Measurements from ENCODE around the gene APOA1.

Gene APOA1

DNA sequence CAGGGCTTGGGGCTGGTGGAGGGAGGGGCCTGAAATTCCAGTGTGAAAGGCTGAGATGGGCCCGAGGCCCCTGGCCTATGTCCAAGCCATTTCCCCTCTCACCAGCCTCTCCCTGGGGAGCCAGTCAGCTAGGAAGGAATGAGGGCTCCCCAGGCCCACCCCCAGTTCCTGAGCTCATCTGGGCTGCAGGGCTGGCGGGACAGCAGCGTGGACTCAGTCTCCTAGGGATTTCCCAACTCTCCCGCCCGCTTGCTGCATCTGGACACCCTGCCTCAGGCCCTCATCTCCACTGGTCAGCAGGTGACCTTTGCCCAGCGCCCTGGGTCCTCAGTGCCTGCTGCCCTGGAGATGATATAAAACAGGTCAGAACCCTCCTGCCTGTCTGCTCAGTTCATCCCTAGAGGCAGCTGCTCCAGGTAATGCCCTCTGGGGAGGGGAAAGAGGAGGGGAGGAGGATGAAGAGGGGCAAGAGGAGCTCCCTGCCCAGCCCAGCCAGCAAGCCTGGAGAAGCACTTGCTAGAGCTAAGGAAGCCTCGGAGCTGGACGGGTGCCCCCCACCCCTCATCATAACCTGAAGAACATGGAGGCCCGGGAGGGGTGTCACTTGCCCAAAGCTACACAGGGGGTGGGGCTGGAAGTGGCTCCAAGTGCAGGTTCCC is 7.8 kb downstream of the APOA1 start, which contains the start of gene APOC3:
TSS of gene APOC3 (plus strand) at position 383 of the 659 bp plus-strand sequence. CDS start 676 bp downstream, outside the sequence.
- peaks cover 1% of the 10 kb centered on the region for H3K27me3 ChIP-seq (ENCODE audit: control insufficient read depth, insufficient read depth, low read length, poor library complexity, severe bottlenecking)
- no peaks in the 10 kb centered on the region for H3K9me3 ChIP-seq (ENCODE audit: control insufficient read depth, low read length)
- no peak within 1 kb of the TSS for H3K4me3 ChIP-seq (ENCODE audit: insufficient read depth, low read depth, low read length)
- no peaks in the 10 kb centered on the region for H3K36me3 ChIP-seq (ENCODE audit: control insufficient read depth, insufficient read depth, low read length)
- H3K27ac ChIP-seq (ENCODE audit: insufficient read depth, low read depth, low read length, poor library complexity, severe bottlenecking): no peak within 1 kb of the TSS
- 81 to 86% methylated on average over 9 of the region's 9 CpGs for WGBS, 2 experiments
- peaks cover 13% of the 10 kb centered on the region for H3K4me1 ChIP-seq (ENCODE audit: control insufficient read depth, insufficient read depth, low read length)

DNA sequence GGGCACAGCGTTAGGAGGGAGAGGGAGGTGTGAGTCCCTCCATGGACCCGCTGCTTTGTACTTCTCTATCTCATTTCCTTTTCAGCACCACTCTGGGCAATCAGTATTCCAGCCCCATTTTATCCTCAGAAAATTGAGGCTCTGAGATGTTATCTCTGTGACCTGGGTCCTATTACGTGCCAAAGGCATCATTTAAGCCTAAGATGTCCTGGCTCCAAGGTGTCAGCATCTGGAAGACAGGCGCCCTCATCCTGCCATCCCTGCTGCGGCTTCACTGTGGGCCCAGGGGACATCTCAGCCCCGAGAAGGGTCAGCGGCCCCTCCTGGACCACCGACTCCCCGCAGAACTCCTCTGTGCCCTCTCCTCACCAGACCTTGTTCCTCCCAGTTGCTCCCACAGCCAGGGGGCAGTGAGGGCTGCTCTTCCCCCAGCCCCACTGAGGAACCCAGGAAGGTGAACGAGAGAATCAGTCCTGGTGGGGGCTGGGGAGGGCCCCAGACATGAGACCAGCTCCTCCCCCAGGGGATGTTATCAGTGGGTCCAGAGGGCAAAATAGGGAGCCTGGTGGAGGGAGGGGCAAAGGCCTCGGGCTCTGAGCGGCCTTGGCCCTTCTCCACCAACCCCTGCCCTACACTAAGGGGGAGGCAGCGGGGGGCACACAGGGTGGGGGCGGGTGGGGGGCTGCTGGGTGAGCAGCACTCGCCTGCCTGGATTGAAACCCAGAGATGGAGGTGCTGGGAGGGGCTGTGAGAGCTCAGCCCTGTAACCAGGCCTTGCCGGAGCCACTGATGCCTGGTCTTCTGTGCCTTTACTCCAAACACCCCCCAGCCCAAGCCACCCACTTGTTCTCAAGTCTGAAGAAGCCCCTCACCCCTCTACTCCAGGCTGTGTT is 8.5 kb downstream of the APOA1 start:
- Histone ChIP-seq H3K36me3 (ENCODE audit: control insufficient read depth, insufficient read depth, low read length) (no peaks in the 10 kb centered on the region), H3K4me3 (ENCODE audit: insufficient read depth, low read depth, low read length) (no peak overlapping the region), H3K4me1 (ENCODE audit: control insufficient read depth, insufficient read depth, low read length) (peaks cover 13% of the 10 kb centered on the region), H3K9me3 (ENCODE audit: control insufficient read depth, low read length) (no peaks in the 10 kb centered on the region), H3K27me3 (ENCODE audit: control insufficient read depth, insufficient read depth, low read length, poor library complexity, severe bottlenecking) (no peaks in the 10 kb centered on the region), H3K27ac (ENCODE audit: insufficient read depth, low read depth, low read length, poor library complexity, severe bottlenecking) (no peak overlapping the region)
- WGBS, 2 experiments: 74 to 80% methylated on average over 14 of the region's 16 CpGs

DNA sequence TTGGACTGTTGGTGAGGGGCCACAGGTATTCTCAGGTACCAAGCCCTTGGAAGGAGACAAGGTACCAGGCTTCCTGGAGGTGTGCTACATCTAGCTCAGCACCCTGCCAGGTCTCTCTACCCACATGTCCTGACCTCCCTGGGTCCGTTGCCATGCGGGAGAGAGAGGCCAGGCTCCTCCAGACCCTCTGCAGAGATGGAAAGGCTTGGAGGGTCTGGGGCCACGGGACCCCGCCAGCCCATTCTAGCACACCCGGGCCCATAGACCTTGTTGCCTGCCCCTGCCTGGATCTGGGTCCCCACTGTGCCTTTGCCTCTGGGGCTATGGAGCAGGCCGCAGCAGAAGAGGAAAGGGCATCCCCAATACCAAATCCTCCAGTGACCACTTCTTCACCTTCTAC is 10.0 kb downstream of the APOA1 start:
- no peak overlapping the region for H3K27ac ChIP-seq (ENCODE audit: insufficient read depth, low read depth, low read length, poor library complexity, severe bottlenecking)
- H3K4me3 ChIP-seq (ENCODE audit: insufficient read depth, low read depth, low read length): no peak overlapping the region
- no peaks in the 10 kb centered on the region for H3K36me3 ChIP-seq (ENCODE audit: control insufficient read depth, insufficient read depth, low read length)
- H3K9me3 ChIP-seq (ENCODE audit: control insufficient read depth, low read length): no peaks in the 10 kb centered on the region
- 95% methylated on average over 6 of the region's 6 CpGs for WGBS, 2 experiments
- no peaks in the 10 kb centered on the region for H3K27me3 ChIP-seq (ENCODE audit: control insufficient read depth, insufficient read depth, low read length, poor library complexity, severe bottlenecking)
- peaks cover 18% of the 10 kb centered on the region for H3K4me1 ChIP-seq (ENCODE audit: control insufficient read depth, insufficient read depth, low read length)

DNA sequence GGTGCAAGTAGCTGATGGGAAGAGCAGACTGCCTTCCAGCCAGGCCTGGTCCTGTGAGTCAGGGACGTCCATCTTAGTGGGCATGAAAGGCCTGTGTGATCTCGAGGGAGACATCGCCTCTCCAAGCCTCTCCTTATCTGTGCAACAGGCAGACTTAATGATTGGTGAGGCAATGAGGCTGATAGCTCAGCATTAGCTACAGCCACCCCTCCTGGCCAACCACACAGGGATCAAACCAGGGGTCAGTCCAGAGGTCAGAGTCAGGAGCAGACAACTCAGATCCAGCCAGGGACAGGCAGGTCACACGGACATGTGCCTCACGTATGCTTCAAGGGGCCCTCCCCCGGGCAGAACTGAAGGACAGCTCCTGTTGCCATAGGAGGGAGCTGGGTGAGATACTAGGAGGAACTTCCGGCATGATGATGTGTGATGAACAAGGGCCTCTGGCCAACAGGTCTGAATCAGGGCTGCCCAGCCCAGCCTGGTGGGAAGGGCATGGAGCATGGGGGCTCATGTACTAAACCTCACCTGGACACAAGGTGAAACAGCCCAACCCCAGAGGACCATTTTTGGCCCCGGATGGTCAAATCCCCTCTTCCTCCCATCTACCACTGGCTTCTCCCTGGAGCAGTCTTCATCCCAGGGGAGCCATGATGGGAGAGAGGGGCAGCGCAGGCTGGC is 10.5 kb downstream of the APOA1 start:
- 87 to 89% methylated on average over 9 of the region's 9 CpGs for WGBS, 2 experiments
- no peak overlapping the region for H3K4me3 ChIP-seq (ENCODE audit: insufficient read depth, low read depth, low read length)
- H3K9me3 ChIP-seq (ENCODE audit: control insufficient read depth, low read length): no peaks in the 10 kb centered on the region
- H3K4me1 ChIP-seq (ENCODE audit: control insufficient read depth, insufficient read depth, low read length): peaks cover 18% of the 10 kb centered on the region
- H3K36me3 ChIP-seq (ENCODE audit: control insufficient read depth, insufficient read depth, low read length): no peaks in the 10 kb centered on the region
- H3K27ac ChIP-seq (ENCODE audit: insufficient read depth, low read depth, low read length, poor library complexity, severe bottlenecking): no peak overlapping the region
- no peaks in the 10 kb centered on the region for H3K27me3 ChIP-seq (ENCODE audit: control insufficient read depth, insufficient read depth, low read length, poor library complexity, severe bottlenecking)

GRCh38 chr11:116825854-116826750 is 11.3 kb downstream of the APOA1 start:
- Histone ChIP-seq H3K9me3 (ENCODE audit: control insufficient read depth, low read length) (no peaks in the 10 kb centered on the region), H3K27ac (ENCODE audit: insufficient read depth, low read depth, low read length, poor library complexity, severe bottlenecking) (no peak overlapping the region), H3K27me3 (ENCODE audit: control insufficient read depth, insufficient read depth, low read length, poor library complexity, severe bottlenecking) (no peaks in the 10 kb centered on the region), H3K4me3 (ENCODE audit: insufficient read depth, low read depth, low read length) (no peak overlapping the region), H3K4me1 (ENCODE audit: control insufficient read depth, insufficient read depth, low read length) (peaks cover 18% of the 10 kb centered on the region), H3K36me3 (ENCODE audit: control insufficient read depth, insufficient read depth, low read length) (no peaks in the 10 kb centered on the region)
- 86% methylated on average over 22 of the region's 22 CpGs for WGBS, 2 experiments

- WGBS, 2 experiments: 88 to 92% methylated on average over 5 of the region's 5 CpGs
- Histone ChIP-seq H3K27me3 (ENCODE audit: control insufficient read depth, insufficient read depth, low read length, poor library complexity, severe bottlenecking) (no peaks in the 10 kb centered on the region), H3K27ac (ENCODE audit: insufficient read depth, low read depth, low read length, poor library complexity, severe bottlenecking) (no peak overlapping the region), H3K4me3 (ENCODE audit: insufficient read depth, low read depth, low read length) (no peak overlapping the region), H3K9me3 (ENCODE audit: control insufficient read depth, low read length) (no peaks in the 10 kb centered on the region), H3K4me1 (ENCODE audit: control insufficient read depth, insufficient read depth, low read length) (peaks cover 18% of the 10 kb centered on the region), H3K36me3 (ENCODE audit: control insufficient read depth, insufficient read depth, low read length) (no peaks in the 10 kb centered on the region)
Measured at GRCh38 chr11:116825434-116825833, 12.0 kb downstream of the APOA1 start.

GRCh38 chr11:116823031-116823843 is 14.2 kb downstream of the APOA1 start, which contains the start of gene APOA4:
APOA4 (minus strand) TSS chr11:116823304; CDS start chr11:116823191, 113 bp downstream.
- Histone ChIP-seq H3K27ac (ENCODE audit: insufficient read depth, low read depth, low read length, poor library complexity, severe bottlenecking) (no peak within 1 kb of the TSS), H3K9me3 (ENCODE audit: control insufficient read depth, low read length) (no peaks in the 10 kb centered on the region), H3K4me3 (ENCODE audit: insufficient read depth, low read depth, low read length) (no peak within 1 kb of the TSS), H3K27me3 (ENCODE audit: control insufficient read depth, insufficient read depth, low read length, poor library complexity, severe bottlenecking) (no peaks in the 10 kb centered on the region), H3K4me1 (ENCODE audit: control insufficient read depth, insufficient read depth, low read length) (peaks cover 8% of the 10 kb centered on the region), H3K36me3 (ENCODE audit: control insufficient read depth, insufficient read depth, low read length) (no peaks in the 10 kb centered on the region)
- WGBS, 2 experiments: 81 to 82% methylated on average over 14 to 16 of the region's 16 CpGs

DNA sequence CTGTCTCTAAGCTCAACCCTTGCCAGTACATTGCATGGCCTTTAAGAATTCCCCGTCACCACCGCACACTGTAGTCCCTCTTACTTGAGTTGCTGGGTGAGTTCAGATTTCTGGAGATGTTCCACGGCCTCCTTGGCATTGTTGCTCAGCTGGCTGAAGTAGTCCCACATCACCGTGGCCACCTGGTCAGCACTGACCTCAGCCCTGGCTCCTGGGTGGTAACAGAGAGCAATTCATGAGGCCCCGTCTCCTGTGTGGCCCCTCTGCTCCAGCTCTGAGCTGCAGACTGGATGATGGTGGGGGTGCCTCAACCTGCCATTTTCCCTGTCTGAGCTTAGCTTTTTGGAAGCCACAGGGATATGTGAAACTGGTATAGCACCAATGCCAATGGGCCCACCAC is 14.8 kb downstream of the APOA1 start:
- 83 to 84% methylated on average over 5 of the region's 5 CpGs for WGBS, 2 experiments
- H3K36me3 ChIP-seq (ENCODE audit: control insufficient read depth, insufficient read depth, low read length): no peaks in the 10 kb centered on the region
- no peak overlapping the region for H3K27ac ChIP-seq (ENCODE audit: insufficient read depth, low read depth, low read length, poor library complexity, severe bottlenecking)
- no peaks in the 10 kb centered on the region for H3K27me3 ChIP-seq (ENCODE audit: control insufficient read depth, insufficient read depth, low read length, poor library complexity, severe bottlenecking)
- peaks cover 7% of the 10 kb centered on the region for H3K4me1 ChIP-seq (ENCODE audit: control insufficient read depth, insufficient read depth, low read length)
- no peaks in the 10 kb centered on the region for H3K9me3 ChIP-seq (ENCODE audit: control insufficient read depth, low read length)
- H3K4me3 ChIP-seq (ENCODE audit: insufficient read depth, low read depth, low read length): no peak overlapping the region
